Bone marrow (tissue), 2 donors: ENCODE results near the gene DDX10.
"Not testable (repeated sequence)": the region's sequence is repeated elsewhere in the genome, so short reads cannot be mapped to it uniquely, and the experiment has no call there.

Source experiments
- DNase-seq, 2 donors: peaks; one replicate each; lab custom pipeline; 2025; lab: John Stamatoyannopoulos, UW

DDX10 gene

DNA sequence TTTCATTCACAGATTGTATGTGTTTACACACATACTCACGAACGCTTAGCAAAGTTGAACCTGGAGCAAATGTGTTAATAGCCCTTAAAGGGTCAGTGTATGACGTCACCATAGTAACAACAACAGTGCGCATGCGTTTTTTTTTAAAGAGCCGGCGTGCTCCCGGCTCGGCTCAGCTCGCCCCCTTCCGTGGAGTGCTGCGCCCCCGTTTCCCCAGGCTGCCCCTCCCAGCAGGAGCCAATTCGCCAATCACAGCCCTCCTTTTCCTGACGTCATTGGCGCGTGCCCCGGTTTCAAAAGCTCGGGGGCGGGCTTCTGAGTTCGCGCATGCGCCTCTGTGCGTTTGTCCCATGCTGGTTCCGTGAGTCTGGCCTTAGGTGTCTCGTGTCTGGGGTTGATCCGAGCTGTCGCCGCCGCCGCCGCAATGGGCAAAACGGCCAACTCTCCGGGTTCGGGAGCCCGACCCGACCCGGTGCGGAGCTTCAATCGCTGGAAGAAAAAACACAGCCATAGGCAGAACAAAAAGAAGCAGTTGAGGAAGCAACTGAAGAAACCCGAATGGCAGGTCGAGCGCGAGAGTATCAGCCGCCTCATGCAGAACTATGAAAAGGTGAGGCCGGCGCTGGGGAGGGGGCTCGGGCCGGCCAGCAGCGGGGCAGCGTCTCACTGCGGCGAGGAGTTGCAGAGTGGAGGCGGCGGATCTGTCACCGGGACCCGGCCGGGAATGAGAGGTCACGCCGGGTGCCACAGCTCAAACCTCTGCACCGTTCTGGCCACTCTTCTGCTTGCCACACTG lies at the start of gene DDX10:
Gene DDX10 (plus strand): TSS at position 340 of the 796 bp plus-strand sequence. CDS start 85 bp downstream, at position 425.
- peak; percentile 91 to 96 for DNase-seq

DNA sequence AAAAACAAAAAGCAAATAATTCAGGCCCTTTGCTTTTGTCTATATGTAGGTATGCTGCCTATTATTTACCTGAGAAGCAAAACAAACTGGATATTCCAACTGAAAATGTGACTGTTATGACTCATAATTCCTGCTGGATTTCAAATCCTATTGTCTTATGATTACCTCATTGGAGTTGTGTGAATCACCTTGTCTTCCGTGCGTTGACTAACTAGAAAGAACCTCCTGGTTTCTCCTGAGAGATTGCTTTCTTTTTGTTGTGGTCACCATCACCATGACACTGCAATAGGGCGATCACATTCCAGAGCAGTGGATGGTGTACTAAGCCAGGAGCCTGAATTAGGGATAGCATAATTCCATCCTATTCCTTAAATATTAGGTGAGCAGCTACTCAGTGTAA lies 48.3 kb upstream of the DDX10 start:
- DNase-seq, result no peak

GRCh38 chr11:108617055-108617454 lies 47.8 kb upstream of the DDX10 start:
- DNase-seq, result no peak

- DNase-seq, result no peak
Observed at GRCh38 chr11:108618529-108618928, 46.3 kb upstream of the DDX10 start.

DNA sequence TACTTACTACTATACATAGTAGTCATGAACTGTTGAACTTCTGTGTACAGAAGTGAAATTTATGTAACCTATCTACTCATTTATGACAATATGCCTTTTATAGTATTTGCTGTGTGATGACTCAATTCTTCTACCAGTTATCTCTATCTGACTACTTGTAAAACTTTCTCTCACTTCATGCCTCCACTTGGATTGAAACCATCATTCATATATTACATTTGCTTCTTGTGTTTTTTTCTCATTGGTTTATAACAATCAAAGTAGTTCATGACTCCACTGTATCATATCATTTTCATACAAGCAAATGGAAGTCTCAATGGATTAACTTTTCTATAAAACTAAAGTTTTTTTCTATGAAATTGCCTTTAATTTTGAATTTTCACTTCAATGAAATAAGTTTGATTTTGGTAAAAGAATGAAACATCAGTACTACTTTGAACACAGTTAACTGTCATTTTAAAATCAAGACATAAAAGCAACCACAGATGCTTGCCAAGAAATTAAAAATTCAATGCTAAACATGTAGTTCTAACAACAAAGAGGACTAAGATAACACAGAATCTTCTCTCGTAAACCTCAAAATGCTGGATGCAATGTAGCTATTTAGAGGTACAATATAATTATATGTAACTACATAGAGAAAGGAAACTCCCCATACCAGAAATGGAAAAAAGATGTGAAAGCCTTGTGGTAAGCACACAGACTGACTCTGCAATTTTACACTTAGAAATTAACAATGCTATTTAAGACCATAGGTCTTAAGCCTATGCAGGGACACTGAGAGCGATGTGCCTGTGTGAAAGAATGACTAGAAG lies 43.7 kb upstream of the DDX10 start:
- DNase-seq, result no peak

DNA sequence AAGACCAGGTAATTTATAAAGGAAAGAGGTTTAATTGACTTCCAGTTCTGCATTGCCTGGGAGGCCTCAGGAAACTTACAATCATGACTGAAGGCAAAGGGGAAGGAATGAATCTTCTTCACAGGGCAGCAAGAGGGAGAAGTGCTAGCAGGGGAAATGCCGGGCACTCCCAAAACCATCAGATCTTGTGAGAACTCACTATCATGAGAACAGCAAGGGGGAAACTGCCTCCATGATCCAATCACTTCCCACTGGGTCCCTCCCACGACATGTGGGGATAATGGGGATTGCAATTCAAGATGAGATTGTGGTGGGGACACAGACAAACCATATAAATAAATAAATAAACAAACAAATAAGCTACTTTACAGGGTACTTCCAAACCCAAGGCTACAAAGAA lies 42.5 kb upstream of the DDX10 start:
- DNase-seq, result no peak

DNA sequence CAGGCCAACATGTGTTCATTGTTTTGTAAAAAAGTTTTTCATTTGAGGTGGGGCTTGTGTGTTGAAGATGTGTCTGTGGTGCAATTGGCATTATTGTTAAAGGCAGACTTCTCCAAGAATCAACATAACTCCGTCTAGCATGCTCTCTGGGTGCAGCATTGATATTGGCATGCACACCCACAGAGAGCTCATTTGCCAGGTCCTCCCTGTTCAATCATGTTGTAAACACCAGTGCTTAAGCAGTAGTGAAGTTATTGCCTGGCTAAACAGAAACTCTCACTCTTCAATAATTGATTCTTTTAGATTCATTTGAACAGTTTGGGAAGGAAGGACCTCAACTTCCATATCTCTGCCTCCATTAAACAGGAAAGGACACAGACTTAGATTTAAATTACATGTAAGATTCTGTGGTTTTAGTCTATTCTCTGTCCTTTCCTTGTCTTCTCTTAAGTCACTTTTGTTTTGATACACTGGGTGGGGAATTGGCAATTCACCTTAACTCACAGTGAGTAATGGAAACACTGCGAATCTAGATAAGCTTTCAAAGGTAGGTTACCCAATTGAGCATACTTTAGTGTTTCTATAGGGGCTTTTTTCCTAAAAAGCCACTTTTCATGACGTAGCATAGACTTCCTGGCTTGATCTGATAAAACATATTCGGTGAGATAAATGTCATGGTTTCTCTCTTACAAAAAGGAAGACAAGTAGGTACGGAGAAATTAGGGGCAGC lies 40.5 kb upstream of the DDX10 start:
- DNase-seq, result no peak

GRCh38 chr11:108628326-108628725 lies 36.5 kb upstream of the DDX10 start:
- DNase-seq, result no peak

- DNase-seq, result no peak
Observed at GRCh38 chr11:108628812-108629211, 36.1 kb upstream of the DDX10 start.

DNA sequence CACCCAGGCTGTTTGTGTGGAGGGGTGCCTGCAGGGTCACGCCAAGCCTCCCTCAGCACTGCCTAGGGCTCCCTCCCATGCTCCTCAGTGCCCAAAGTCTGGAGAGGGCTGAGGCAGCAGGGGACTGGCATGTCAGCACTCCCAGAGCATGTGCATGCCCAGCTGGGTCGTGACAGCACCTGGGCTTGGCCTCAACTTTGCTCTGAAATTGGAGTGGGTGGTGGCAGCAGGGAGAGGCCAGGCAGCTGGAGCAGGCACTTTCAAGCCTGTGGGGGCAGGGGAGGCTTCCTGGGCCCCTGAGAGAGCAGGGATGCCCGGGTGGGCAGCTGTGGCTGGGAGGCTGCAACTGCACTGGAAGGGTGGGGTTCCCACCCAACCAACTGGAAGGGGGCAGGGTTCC lies 35.6 kb upstream of the DDX10 start:
- no peak for DNase-seq

DNA sequence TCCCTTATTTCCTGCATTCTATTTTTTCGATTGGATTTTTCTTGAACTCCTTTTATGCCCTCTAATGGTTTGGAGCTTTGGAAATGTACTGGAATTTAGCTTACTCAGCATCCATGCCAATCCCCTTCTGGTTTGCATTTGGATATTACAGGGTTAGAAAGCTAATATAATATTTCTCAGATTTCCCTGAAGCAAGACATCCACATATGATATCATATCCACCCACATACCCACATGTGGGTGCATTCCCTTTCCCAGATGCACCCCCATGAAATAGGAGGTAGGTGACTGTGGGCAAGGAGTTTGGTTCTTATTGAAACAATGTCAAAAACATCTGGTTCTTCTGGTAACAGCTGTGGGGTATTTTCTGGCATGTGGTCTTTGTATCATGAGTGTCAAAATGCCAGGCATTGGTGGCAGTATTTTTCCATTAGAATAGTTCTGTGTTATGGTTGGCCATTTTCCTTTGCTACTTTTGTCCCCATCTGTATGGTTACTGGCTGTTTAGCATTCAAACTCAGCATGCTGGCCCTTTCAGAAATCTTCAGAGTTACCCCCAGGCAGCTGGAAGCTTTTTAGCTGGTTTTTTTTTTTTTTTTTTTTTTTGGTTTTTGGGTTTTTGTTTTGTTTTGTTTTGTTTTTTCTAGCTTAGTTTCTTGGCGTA lies 32.7 kb upstream of the DDX10 start:
- DNase-seq, result no peak

DNA sequence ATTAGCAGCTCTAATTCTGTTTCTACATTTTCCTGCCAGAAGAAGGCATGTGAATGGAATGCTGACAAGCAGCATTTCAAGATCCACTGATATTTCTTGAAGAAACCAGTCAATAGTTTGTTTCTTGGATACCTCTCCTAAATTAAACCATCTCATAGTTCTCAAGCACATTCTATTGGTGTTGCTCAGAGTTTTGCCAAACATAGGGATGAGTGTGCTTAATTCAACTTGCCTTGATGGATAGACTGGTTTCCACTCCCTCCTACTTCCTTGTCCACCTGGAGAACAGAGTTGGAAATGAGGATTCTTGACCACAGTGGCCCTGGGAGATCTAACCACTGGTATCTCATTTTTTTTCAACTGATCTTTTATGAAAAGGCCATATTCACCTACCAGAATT lies 29.8 kb upstream of the DDX10 start:
- no peak for DNase-seq

GRCh38 chr11:108636222-108636621 lies 28.6 kb upstream of the DDX10 start:
- DNase-seq, result no peak

DNA sequence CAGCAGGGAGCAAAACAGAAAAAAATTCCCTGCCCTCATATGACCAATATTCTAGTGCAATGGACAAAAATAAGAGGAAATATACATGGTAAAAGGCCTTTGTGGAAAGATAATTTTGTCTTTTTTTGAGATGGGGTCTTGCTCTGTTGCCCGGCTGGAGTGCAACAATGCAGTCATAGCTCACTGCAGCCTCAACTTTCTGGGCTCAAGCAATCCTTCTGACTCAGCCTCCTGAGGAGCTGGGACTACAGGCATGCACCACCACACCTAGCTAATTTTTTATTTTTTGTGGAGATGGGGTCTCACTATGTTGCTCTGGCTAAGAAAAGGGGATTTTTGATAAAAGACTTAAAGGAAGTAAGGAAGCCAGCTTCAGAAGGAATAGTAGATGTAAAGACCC lies 25.7 kb upstream of the DDX10 start:
- DNase-seq, result no peak

DNA sequence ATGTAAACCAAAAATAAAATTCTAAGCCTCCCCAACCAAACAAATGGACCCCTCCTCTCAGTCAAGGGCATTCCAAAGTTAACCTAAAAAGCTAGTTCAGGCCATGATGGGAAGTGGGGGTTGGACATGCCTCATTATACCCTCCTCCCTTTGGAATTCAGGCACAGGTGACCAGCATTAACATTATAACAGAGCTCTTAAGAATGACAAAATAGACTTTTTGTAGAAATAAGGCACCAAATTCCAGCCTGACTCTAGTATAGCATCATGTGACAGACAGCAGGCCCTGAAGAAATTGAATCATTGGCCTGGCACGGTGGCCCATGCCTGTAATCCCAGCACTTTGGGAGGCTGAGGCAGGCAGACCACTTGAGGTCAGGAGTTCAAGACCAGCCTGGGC lies 23.1 kb upstream of the DDX10 start:
- not testable (repeated sequence) for DNase-seq

GRCh38 chr11:108643974-108644373 lies 20.9 kb upstream of the DDX10 start:
- DNase-seq, result no peak

DNA sequence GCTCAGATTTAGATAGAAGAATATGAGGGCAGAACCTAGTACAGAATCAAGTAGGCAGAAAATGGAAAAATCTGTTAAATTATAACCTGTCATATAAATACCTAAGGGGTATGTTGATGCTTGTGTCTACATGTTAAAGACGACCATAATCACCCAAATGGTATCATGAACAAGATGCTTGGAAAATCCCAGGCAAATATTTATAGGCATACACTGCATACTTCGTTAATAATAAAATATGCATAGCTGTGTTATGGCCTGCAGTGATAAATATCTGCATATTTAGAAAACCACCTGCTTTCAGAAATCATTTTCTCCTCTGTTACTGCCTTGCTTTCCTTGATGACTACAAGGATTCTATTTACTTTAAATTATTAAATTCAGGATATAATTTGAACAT lies 18.9 kb upstream of the DDX10 start:
- DNase-seq, result no peak

DNA sequence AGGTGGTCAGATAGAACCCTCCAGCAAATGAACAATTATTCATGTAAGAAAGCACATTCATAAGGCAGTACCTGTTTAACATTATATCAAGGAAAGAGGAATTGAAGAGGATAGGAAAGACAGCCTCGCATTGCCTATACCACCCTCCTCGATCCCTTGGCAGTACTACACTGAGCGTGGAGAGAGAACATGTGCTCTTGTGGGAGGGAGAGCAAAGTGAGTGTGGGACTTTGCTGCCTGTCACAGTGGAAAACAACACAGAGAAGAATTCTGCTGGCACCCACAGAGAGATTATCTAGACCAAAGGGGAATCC lies 17.5 kb upstream of the DDX10 start:
- DNase-seq, result no peak

GRCh38 chr11:108647701-108648527 lies 17.0 kb upstream of the DDX10 start:
- DNase-seq, result peak in 1 of 2 donors; percentile 74

GRCh38 chr11:108648528-108648885 lies 16.4 kb upstream of the DDX10 start:
- no peak for DNase-seq

- DNase-seq, result not testable (repeated sequence)
Observed at GRCh38 chr11:108654100-108654499, 10.8 kb upstream of the DDX10 start.
